Occipital lobe (tissue), 2 donors: ENCODE results near the gene JOSD2. TPM values are rescaled to one million over a fixed set of nuclear protein-coding genes. Genes with fewer than 3 reads are reported as not detected.

Experiments
- DNase-seq: peaks from one replicate; lab custom pipeline; 2025; lab: John Stamatoyannopoulos, UW
- total RNA-seq: library from RNA; depleted of rRNA; stranded (reverse); fragments of >200 nt; gene quantifications from one replicate; pipeline ENCODE4 v1.2.3, GENCODE V29; 2014

JOSD2 gene
- total RNA-seq, 1 donor from 2014 or later, result 3.9 TPM

GRCh38 chr19:50496189-50497021, 14.6 kb downstream of the JOSD2 start:
- DNase-seq, result peak; percentile 88

GRCh38 chr19:50495020-50495531, 15.9 kb downstream of the JOSD2 start:
- no peak for DNase-seq

- no peak for DNase-seq
Observed at GRCh38 chr19:50494186-50495019, 16.6 kb downstream of the JOSD2 start.

- DNase-seq, result no peak
Observed at GRCh38 chr19:50493171-50493570, 17.8 kb downstream of the JOSD2 start.

GRCh38 chr19:50492303-50493052, 18.5 kb downstream of the JOSD2 start:
- no peak for DNase-seq

- no peak for DNase-seq
Observed at GRCh38 chr19:50490991-50491472, 20.0 kb downstream of the JOSD2 start.

GRCh38 chr19:50490411-50490811, 20.6 kb downstream of the JOSD2 start:
- DNase-seq, result no peak

- DNase-seq, result no peak
Observed at GRCh38 chr19:50489461-50490011, 21.5 kb downstream of the JOSD2 start.

GRCh38 chr19:50488389-50489194, 22.4 kb downstream of the JOSD2 start:
- DNase-seq, result no peak

- DNase-seq, result no peak
Observed at GRCh38 chr19:50486823-50487515, 24.0 kb downstream of the JOSD2 start.

GRCh38 chr19:50485284-50485955, 25.6 kb downstream of the JOSD2 start:
- DNase-seq, result no peak

- no peak for DNase-seq
Observed at GRCh38 chr19:50482916-50483315, 28.1 kb downstream of the JOSD2 start.

GRCh38 chr19:50482271-50482855, 28.6 kb downstream of the JOSD2 start:
- no peak for DNase-seq

- DNase-seq, result no peak
Observed at GRCh38 chr19:50481351-50482149, 29.4 kb downstream of the JOSD2 start.

GRCh38 chr19:50480281-50481111, 30.5 kb downstream of the JOSD2 start:
- no peak for DNase-seq

GRCh38 chr19:50479761-50480251, 31.2 kb downstream of the JOSD2 start:
- no peak for DNase-seq
